Type B pancreatic cell (in vitro differentiated cells): ENCODE data around the gene SERBP1. TPM values are rescaled to one million over a fixed set of nuclear protein-coding genes. Genes with fewer than 3 reads are reported as not detected.

Experiments
- DNase-seq: peaks from one replicate; pipeline ENCODE4 v3.0.0; 2021; ENCODE audit warnings: mixed read lengths; ENCODE audit not compliant: unreplicated experiment; ENCODE audit errors: extremely low spot score
- H3K27ac Mint-ChIP-seq: 2 replicates; pipeline ENCODE4 v1.8.0; 2021; ENCODE audit warnings: mild to moderate bottlenecking, mixed read lengths
- H3K27me3 Mint-ChIP-seq: 2 replicates; pipeline ENCODE4 v1.8.0; 2021; ENCODE audit warnings: mixed read lengths
- H3K36me3 Mint-ChIP-seq: 2 replicates; pipeline ENCODE4 v1.8.0; 2021; ENCODE audit warnings: mixed read lengths
- H3K4me1 Mint-ChIP-seq: one replicate; pipeline ENCODE4 v1.8.0; 2021; ENCODE audit warnings: mixed read lengths; ENCODE audit not compliant: unreplicated experiment
- H3K4me3 Mint-ChIP-seq: 2 replicates; pipeline ENCODE4 v1.8.0; 2021; ENCODE audit warnings: mild to moderate bottlenecking, mixed read lengths
- H3K9me3 Mint-ChIP-seq: 2 replicates; pipeline ENCODE4 v1.8.0; 2021; ENCODE audit warnings: mixed read lengths
- long read RNA-seq: library from polyadenylated mRNA; unstranded; transcript quantifications from one replicate; pipeline ENCODE4 v2.0.0, GENCODE V29; 2020
- total RNA-seq: library from RNA; stranded (reverse); gene quantifications from 2 replicates; pipeline ENCODE4 v1.2.1, GENCODE V29; 2021; ENCODE audit warnings: low replicate concordance
- TF ChIP-seq, protein P1 (sequence below): fragments of 200-600 bp; sonication (generic); conservative IDR thresholded peaks from 2 replicates; pipeline ENCODE4 v1.5.0; 2021; ENCODE audit warnings: antibody characterized with exemption, mild to moderate bottlenecking

The SERBP1 gene
- total RNA-seq: 252 and 277 TPM in 2 replicates
- long read RNA-seq, full-length matches to known transcripts: 333 of 398 reads
- long read RNA-seq, partial matches to known transcripts: 33 of 398 reads
- long read RNA-seq, other reads (novel, unspliced or antisense): 32 of 398 reads

- H3K4me3 Mint-ChIP-seq: peak within 1 kb of the TSS; percentile 95
- H3K9me3 Mint-ChIP-seq: no peaks in the 10 kb centered on the region
- peaks cover 36% of the 10 kb centered on the region for H3K4me1 Mint-ChIP-seq
- TF ChIP-seq, protein P1, sequence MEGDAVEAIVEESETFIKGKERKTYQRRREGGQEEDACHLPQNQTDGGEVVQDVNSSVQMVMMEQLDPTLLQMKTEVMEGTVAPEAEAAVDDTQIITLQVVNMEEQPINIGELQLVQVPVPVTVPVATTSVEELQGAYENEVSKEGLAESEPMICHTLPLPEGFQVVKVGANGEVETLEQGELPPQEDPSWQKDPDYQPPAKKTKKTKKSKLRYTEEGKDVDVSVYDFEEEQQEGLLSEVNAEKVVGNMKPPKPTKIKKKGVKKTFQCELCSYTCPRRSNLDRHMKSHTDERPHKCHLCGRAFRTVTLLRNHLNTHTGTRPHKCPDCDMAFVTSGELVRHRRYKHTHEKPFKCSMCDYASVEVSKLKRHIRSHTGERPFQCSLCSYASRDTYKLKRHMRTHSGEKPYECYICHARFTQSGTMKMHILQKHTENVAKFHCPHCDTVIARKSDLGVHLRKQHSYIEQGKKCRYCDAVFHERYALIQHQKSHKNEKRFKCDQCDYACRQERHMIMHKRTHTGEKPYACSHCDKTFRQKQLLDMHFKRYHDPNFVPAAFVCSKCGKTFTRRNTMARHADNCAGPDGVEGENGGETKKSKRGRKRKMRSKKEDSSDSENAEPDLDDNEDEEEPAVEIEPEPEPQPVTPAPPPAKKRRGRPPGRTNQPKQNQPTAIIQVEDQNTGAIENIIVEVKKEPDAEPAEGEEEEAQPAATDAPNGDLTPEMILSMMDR: no peak
- H3K36me3 Mint-ChIP-seq: peaks cover 8% of the 10 kb centered on the region
- peak; percentile 96 for DNase-seq
- peak within 1 kb of the TSS; percentile 95 for H3K27ac Mint-ChIP-seq
- H3K27me3 Mint-ChIP-seq: no peaks in the 10 kb centered on the region
Observed at GRCh38 chr1:67430358-67431155, at the start of gene SERBP1. Gene SERBP1, minus strand, starts transcription at chr1:67430402. Its CDS starts 102 bp downstream, at chr1:67430300.

DNA sequence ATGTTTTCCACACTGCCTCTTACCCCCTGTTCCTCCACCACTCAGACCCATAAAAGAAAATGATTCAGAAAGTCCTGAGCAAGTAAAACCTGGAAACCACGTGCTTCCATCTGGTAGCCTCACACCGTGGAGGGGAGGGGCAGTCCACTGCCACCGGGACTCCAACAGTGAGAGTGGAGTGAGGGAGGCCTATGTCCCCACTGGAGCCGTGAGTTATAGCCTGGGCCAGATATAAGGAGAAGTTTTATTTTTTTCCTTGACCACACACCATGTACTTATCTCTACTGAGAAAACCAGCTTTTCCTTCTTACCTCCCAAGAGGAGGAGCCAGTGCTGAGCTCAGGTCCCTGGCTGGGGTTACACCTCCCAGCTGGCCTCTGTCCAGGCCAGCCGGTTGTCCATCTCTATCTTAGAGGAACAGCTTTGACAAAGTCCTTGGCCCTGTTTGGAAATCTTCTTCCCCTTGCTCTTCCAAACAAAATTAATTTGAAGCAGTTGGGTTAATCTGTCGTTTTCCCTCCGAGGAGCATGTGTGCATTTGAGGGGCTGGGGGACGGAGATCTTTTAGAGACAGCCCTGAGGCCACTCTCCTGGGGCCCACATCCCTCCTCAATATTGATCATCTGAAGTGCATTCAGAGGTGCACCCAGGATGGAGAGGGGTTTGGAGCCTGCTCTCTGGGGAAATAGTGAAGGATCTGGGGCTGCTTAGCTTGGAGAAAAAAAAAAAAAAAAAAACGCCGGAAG is 49.1 kb upstream of the SERBP1 start:
- TF ChIP-seq, protein P1: no peak
- no peak for DNase-seq
- no peak overlapping the region for H3K27ac Mint-ChIP-seq
- peaks cover 5% of the 10 kb centered on the region for H3K9me3 Mint-ChIP-seq
- H3K4me1 Mint-ChIP-seq: peaks cover 13% of the 10 kb centered on the region
- H3K36me3 Mint-ChIP-seq: no peaks in the 10 kb centered on the region
- no peaks in the 10 kb centered on the region for H3K27me3 Mint-ChIP-seq
- peak overlapping the region; percentile 47 for H3K4me3 Mint-ChIP-seq

- Mint-ChIP-seq H3K4me1 (peaks cover 12% of the 10 kb centered on the region), H3K27me3 (no peaks in the 10 kb centered on the region), H3K4me3 (no peak overlapping the region), H3K36me3 (no peaks in the 10 kb centered on the region), H3K27ac (no peak overlapping the region), H3K9me3 (no peaks in the 10 kb centered on the region)
- TF ChIP-seq, protein P1: no peak
- DNase-seq: no peak
Observed at GRCh38 chr1:67476906-67477305, 46.7 kb upstream of the SERBP1 start.

GRCh38 chr1:67476006-67476482 is 45.8 kb upstream of the SERBP1 start:
- H3K4me3 Mint-ChIP-seq: no peak overlapping the region
- H3K27me3 Mint-ChIP-seq: no peaks in the 10 kb centered on the region
- TF ChIP-seq, protein P1: no peak

DNA sequence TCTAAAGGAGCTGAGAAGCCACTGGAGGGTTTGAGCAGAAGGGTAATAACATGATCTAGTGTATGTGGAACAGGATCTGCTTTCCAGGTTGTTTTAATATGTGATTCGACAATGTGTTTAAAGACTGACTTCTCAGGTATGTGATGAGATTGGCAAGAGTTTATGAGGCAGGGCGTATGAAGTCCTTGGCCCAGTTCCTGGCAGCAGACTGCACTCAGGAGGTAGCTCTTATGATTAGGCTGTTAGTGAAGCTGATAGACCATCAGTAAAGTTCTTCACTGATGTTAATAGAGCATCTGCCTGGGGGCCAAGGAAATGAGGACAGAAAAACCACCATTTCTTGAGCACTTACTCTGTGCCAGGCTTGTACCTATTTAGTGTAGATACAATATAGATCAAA is 41.9 kb upstream of the SERBP1 start:
- no peak for DNase-seq
- Mint-ChIP-seq H3K27me3 (no peaks in the 10 kb centered on the region), H3K27ac (no peak overlapping the region), H3K4me3 (no peak overlapping the region), H3K4me1 (no peaks in the 10 kb centered on the region), H3K36me3 (no peaks in the 10 kb centered on the region), H3K9me3 (no peaks in the 10 kb centered on the region)
- TF ChIP-seq, protein P1: no peak

More at GRCh38 chr1:67476006-67476482, 45.8 kb upstream of the SERBP1 start:
- no peak overlapping the region for H3K27ac Mint-ChIP-seq
- peaks cover 12% of the 10 kb centered on the region for H3K4me1 Mint-ChIP-seq
- H3K36me3 Mint-ChIP-seq: no peaks in the 10 kb centered on the region
- no peaks in the 10 kb centered on the region for H3K9me3 Mint-ChIP-seq
- no peak for DNase-seq
